Activated CD4-positive, CD25-positive, alpha-beta regulatory T cell (primary cell): ENCODE measurements around the gene PTPN9.
A peak's percentile ranks its signal among the peaks of the same experiment; 100 is the strongest.
"Not testable (repeated sequence)": the region's sequence is repeated elsewhere in the genome, so short reads cannot be mapped to it uniquely, and the experiment has no call there.

ENCODE experiments used
- DNase-seq, 4 experiments: peaks; one replicate each; lab custom pipeline; 2025; lab: John Stamatoyannopoulos, UW

Gene PTPN9

DNA sequence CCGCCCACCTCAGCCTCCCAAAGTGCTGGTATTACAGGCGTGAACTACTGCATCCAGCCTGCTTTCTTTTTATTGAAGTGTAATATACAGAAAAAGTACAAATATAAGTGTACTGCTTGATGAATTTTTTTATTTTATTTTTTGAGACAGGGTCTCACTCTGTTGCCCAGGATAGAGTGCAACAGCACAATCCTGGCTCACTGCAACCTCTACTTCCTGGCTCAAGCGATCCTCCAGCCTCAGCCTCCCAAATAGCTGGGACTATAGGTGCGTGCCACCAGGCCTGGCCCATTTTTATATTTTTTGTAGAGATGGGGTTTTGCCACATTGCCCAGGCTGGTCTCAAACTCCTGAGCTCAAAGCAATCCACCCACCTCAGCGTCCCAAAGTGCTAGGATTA is 3.8 kb upstream of the PTPN9 start:
- DNase-seq, result not testable (repeated sequence)

- DNase-seq, result peak in 1 of 4 experiments; percentile 8
Measured at GRCh38 chr15:75578173-75578947, 755 bp downstream of the PTPN9 start.

GRCh38 chr15:75577401-75578172 is 1.5 kb downstream of the PTPN9 start:
- DNase-seq, result no peak

DNA sequence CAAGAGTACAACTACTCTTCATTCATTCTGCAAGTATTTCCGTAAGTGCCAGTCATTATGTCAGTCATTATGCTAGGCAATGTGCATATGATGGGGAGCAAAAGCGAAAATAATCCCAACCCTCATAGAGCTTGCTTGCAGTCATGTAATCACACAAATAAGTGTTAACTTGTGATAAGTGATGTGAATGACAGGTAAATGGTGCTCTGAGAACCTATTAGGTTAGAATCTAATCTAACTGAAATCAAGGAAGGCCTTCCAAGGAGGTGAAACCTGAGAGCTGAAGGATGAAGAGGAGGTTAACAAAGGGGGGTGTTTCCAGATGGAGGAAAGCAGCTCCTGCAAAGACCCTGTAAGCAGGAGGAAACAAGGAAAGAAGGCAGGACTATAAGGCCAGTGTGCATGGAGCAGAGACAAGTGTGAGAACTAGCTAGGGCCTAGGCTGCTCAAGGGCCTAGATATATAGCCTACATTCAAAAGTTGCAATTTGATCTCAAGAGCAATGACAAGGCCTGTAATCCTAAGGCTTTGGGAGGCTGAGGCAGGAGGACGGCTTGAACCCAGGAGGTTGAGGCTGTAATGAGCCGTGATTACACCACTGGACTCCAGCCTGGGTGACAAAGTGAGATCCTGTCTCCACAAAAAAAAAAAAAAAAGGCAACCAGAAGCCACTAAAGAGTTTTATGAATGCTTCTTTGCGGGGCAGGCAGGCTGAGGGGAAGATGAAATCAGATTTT is 5.3 kb downstream of the PTPN9 start:
- no peak for DNase-seq

- DNase-seq, result no peak
Measured at GRCh38 chr15:75570126-75570845, 8.8 kb downstream of the PTPN9 start.

DNA sequence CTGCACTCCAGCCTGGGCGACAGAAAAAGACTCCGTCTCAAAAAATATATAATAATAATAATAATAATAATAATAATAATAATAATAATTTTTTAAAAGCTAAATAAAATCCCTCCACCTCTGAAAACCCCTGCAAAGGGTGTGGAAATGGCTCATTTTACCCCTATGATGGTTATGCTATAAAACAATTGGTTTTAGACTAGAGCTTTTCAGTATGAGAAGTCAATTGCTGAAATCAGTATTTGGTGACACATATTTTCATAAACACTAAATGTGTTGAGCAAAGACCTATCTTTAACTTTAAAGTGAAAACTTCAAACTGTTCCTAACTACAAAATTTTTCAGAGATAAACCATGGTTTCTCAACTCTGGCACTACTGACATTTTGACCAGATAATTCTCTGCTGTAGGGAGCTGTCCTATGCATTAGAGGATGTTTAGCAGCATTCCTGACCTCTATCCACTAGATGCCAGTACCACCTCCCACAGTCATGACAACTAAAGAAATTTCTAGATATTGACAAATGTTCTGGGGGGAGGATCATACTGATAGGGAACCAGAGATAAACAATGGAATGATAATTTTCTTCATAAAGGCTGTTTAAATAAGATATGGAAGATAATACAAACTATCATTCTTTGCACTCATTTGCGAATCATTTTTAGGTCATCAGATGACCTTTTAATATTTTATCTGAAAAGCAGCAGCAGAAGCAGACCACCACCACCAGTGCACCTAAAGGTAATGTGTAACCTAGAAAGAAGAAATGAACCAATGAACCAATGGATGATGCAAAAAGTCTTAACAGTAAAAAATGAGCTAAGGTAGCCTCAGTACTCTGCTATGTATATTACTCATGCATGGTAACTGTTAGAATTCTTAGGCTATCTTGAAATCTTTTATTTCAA is 13.8 kb downstream of the PTPN9 start:
- DNase-seq, result no peak

GRCh38 chr15:75561888-75562287 is 17.2 kb downstream of the PTPN9 start:
- DNase-seq, result no peak

DNA sequence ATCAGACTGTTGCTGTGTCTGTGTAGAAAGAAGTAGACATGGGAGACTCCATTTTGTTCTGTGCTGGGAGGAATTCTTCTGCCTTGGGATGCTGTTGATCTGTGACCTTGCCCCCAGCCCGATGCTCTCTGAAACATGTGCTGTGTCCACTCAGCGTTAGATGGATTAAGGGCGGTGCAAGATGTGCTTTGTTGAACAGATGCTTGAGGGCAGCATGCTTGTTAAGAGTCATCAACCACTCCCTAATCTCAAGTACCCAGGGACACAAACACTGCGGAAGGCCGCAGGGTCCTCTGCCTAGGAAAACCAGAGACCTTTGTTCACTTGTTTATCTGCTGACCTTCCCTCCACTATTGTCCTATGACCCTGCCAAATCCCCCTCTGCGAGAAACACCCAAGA is 19.8 kb downstream of the PTPN9 start:
- not testable (repeated sequence) for DNase-seq

DNA sequence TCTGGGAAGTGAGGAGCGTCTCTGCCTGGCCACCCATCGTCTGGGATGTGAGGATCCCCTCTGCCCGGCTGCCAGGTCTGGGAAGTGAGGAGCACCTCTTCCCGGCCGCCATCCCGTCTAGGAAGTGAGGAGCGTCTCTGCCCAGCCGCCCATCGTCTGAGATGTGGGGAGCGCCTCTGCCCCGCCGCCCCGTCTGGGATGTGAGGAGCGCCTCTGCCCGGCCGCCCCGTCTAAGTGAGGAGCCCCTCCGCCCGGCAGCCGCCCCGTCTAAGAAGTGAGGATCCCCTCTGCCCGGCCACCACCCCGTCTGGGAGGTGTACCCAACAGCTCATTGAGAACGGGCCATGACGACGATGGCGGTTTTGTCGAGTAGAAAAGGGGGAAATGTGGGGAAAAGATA is 20.2 kb downstream of the PTPN9 start:
- not testable (repeated sequence) for DNase-seq

DNA sequence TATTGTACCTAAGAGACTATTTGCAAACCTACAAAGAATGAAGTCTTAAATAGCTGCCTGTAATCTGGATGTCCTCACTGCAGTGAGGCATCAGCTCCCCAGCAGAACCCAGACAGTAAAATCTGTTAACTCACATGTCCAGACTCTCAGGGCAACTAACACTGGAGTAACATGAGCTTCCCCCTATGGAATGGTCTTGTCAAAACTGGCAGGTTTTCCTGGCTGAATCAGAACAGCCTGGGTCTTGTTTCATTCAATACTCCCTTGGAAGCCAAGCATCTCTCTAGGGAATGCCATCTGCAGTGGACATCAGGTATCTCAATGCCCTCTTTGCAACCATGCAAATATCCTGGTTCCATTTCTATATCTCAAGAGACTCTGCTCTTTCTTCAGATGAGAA is 24.4 kb downstream of the PTPN9 start:
- DNase-seq, result no peak

- DNase-seq, result no peak
Measured at GRCh38 chr15:75553659-75554058, 25.5 kb downstream of the PTPN9 start.

GRCh38 chr15:75551091-75551490 is 28.0 kb downstream of the PTPN9 start:
- DNase-seq, result no peak

DNA sequence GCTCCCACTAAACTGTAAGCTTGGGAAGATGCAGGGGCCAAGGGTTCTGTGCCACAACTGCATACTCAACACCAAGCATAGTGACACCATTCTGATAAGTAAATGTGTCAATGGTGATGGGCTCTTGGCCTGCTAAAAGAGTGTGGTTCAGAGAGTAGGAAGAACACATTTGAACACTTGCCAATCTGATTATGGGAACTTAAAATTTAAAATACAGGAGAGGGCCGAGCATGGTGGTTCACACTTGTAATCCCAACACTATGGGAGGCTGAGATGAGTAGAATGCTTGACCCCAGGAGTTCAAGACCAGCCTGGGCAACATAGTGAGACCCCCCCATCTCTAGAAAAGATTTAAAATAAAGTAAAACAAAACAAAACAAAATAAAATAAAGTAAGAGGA is 34.1 kb downstream of the PTPN9 start:
- no peak for DNase-seq

DNA sequence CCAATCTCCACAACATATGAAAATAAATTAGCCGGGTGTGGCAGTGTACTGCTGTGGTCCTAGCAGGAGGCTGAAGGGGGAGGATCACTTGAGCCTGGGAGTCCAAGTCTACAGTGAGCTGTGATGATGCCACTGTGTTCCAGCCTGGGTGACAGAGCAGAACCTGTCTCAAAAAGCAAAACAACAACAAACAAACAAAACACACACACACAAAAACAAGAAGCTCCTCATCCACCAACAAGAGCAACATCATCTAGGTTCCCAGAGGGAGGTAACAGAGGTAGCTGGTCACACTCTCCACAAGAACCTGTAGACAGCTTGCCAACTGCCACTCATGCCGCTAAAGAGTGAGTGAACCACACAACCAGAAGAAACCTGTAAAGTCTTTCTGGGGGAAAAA is 34.8 kb downstream of the PTPN9 start:
- DNase-seq, result no peak

DNA sequence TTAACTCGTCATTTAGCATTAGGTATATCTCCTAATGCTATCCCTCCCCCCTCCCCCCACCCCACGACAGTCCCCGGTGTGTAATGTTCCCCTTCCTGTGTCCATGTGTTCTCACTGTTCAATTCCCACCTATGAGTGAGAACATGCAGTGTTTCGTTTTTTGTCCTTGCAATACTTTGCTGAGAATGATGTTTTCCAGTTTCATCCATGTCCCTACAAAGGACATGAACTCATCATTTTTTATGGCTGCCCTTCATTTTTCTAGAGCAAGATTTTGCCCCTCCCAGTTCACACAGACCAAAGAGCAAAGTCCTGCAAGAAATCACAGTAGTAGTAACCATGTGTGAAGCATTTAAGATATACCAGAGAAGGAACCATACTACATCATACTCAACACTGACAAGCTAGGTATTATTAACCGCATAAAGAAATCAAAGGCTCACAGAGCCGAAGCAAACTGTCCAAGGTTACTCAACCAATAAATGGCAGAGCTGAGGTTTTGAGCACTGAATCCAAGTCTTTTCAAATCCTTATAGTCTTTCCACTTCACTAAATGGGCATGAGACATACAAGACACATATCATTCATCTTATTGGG is 36.1 kb downstream of the PTPN9 start:
- DNase-seq, result not testable (repeated sequence)

DNA sequence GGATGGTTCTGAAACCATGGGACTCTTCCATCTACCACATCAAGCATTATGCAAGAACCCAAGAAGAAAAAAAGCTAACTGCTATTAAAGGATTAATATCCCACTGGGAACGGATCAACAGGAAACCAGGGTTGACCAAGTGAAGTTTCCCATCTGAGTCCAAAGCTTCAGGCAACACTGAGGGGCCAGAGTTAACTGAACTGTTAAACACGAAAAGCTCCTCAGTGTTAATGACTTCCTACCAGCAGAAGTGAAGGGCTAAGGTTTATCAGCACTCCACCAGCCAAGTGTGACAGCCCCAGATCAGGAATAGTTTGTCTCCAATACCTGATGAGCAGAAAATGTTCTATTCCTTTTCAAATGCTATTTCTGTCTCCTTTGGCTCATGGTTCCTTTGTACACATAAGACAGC is 36.7 kb downstream of the PTPN9 start:
- DNase-seq, result no peak

GRCh38 chr15:75538376-75538775 is 40.7 kb downstream of the PTPN9 start:
- DNase-seq, result no peak

DNA sequence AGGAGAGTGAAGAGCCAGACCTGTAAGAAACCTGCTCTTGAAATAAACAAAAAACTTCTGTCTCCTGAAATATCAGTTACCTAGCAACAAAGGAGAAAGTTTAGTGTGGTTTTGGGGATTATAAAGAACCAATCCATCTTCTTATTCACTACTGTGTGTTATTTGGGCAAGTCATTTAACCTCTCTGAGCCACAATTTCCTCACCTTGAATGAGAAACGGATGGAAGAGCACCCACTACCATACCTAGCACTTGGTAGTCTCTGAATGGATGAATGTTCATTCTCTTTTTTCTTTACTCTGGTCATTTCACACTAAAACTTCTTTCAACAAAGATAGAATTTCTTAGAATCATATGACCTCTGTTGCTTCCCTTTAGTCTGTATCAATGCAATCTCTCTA is 45.2 kb downstream of the PTPN9 start:
- no peak for DNase-seq

DNA sequence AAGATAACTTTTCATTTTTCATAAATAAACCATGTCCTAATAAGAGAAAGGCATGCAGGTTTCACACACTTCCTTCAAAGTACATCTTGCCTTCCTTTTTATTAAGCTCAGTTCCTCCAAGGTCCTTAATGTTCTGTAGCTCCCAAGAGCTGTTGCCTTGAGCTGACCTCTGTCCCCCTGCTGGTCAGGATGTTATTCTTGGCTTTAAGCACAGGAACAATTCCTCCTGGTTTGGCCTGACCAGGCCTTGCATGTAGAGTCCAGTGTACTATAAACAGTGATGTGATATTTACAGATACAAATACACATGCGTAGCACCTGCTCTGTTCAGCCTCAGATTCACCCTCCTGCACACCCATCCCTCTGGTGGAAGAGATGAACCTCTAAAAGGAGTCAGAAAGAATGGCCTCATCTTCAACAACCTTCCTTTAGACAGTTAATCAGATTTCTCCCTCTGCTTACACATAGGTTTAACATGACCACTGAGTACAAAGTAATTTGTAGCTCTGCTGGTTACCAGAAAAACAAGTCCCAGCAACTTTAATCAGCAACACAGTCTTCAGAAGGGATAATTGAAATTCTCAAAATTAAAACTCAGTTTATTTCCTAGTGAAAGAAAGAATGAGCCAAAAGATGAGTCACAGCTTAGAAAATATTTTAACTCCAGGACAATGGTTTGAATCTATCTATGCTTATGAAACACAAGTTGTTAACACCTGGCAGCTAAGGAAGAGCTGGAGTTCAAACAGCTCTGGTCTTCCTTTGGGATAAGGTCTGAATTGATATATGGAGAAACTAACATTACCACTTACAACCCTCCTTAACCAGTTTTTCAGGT is 46.5 kb downstream of the PTPN9 start:
- no peak for DNase-seq

DNA sequence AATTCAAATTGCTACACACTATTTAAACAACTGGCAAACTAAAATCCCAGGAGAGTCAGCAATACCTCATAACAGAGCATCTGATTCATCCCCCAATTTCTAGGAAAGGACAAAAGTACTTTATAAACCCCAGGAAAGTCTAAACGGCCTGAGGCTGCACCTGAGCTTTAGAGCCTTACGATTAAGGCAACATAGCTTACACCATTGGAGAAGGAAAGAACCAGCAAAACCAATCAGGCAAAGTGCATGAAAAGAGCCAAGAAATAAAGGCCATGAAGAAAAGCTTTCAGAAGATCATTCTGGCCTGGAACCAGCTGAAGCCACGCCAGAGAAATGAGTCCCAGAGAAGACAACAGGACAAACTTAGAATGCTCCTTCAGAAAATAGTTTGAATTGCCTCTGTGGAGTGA is 48.1 kb downstream of the PTPN9 start:
- no peak for DNase-seq
